ENCODE results near the gene FAM3A. TPM values are rescaled to one million over a fixed set of nuclear protein-coding genes. Genes with fewer than 3 reads are reported as not detected.

The FAM3A gene
- polyA plus RNA-seq, 1 of the 3 experiments (the other 2 are of a cell fraction) = 42.1 TPM

DNA sequence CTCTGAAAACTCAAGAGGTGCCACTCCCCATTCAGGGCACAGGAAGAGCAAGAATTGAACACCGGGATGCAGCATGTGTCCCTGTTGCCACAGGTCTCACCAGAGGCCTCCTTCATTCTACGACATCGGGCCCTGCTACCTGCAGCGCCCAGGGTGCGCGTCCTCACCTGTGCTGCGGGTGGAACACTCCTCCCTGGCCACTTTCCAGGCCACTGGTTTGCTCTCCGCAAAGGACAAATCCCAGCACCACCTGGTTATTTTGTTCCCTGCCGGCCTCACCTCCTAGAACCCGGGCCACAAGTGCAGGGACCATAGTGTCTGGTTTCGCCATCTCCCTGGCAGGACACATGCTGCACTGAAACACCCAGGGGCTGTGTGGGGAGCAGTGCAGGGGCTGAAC lies 14.3 kb upstream of the FAM3A start:
- no peaks in the 10 kb centered on the region for H3K9me3 ChIP-seq
- no peak for TF ChIP-seq FOSL2 (IDR thresholded peaks at IDR 0.05; ENCODE audit: borderline replicate concordance, low read depth)
- TF ChIP-seq RCOR1 (IDR thresholded peaks at IDR 0.05; ENCODE audit: low read length) = no peak
- no peak for TF ChIP-seq TCF12 (IDR thresholded peaks at IDR 0.05)
- no peak for TF ChIP-seq MEF2A (IDR thresholded peaks at IDR 0.05; ENCODE audit: borderline replicate concordance, low read depth)
- H3K27me3 ChIP-seq (ENCODE audit: insufficient read depth) = peaks cover 7% of the 10 kb centered on the region; the same call in 1 of the 2 replicates
- no peaks in the 10 kb centered on the region for H4K20me1 ChIP-seq (ENCODE audit: insufficient read depth)
- H3K27ac ChIP-seq (ENCODE audit: low read depth in 2 of 2, low read length in 1 of 2) = no peak overlapping the region
- no peaks in the 10 kb centered on the region for H3K9me2 ChIP-seq
- H3K4me1 ChIP-seq (ENCODE audit: control insufficient read depth in 1 of 2, insufficient read depth in 2 of 2, low read depth in 1 of 2, low read length in 1 of 2) = peaks cover 4 to 7% of the 10 kb centered on the region in 2 experiments; a peak in 2 of 4 replicates
- ChIA-PET POLR2A (no interaction called here), CTCF (interaction anchor here (1.3 kb wide), 1 partner anchor 131 kb away, joined by 3 read pairs; no protein-coding TSS in a partner anchor)
- H3K4me2 ChIP-seq = no peak overlapping the region
- no peak overlapping the region for H2AFZ ChIP-seq (ENCODE audit: low read depth)
- H3K36me3 ChIP-seq (replicated peaks in 1 of 2; ENCODE audit: control insufficient read depth in 1 of 2, insufficient read depth in 2 of 2, low read length in 1 of 2) = peaks cover 0 to 20% of the 10 kb centered on the region in 2 experiments
- no peaks in the 10 kb centered on the region for H3K79me2 ChIP-seq (ENCODE audit: insufficient read depth)
- H3F3A ChIP-seq (replicated peaks; ENCODE audit: insufficient read depth) = peaks cover 4% of the 10 kb centered on the region
- DNase-seq = no peak
- no peak overlapping the region for H3K4me3 ChIP-seq (ENCODE audit: low read depth in 2 of 2, low read length in 1 of 2)
- H3K9ac ChIP-seq = no peak overlapping the region
- 59% methylated on average over 11 of the region's 11 CpGs for WGBS (ENCODE audit: low lambda C conversion rate)

GRCh38 chrX:154529206-154529612 lies 13.2 kb upstream of the FAM3A start:
- no peak for DNase-seq
- WGBS (ENCODE audit: low lambda C conversion rate) = 36% methylated on average over 6 of the region's 6 CpGs

More at GRCh38 chrX:154529206-154529612, 13.2 kb upstream of the FAM3A start:
- Histone ChIP-seq H3K9ac (no peak overlapping the region), H3K4me1 (ENCODE audit: control insufficient read depth in 1 of 2, insufficient read depth in 2 of 2, low read depth in 1 of 2, low read length in 1 of 2) (peaks cover 3 to 4% of the 10 kb centered on the region in 2 experiments; a peak in 2 of 4 replicates), H2AFZ (ENCODE audit: low read depth) (no peak overlapping the region), H3K36me3 (replicated peaks in 1 of 2; ENCODE audit: control insufficient read depth in 1 of 2, insufficient read depth in 2 of 2, low read length in 1 of 2) (peaks cover 0 to 16% of the 10 kb centered on the region in 2 experiments), H3K9me3 (no peaks in the 10 kb centered on the region), H4K20me1 (ENCODE audit: insufficient read depth) (no peaks in the 10 kb centered on the region), H3K79me2 (ENCODE audit: insufficient read depth) (no peaks in the 10 kb centered on the region), H3K27me3 (ENCODE audit: insufficient read depth) (peaks cover 7% of the 10 kb centered on the region; the same call in 1 of the 2 replicates), H3K4me2 (no peak overlapping the region), H3K4me3 (ENCODE audit: low read depth in 2 of 2, low read length in 1 of 2) (no peak overlapping the region), H3F3A (replicated peaks; ENCODE audit: insufficient read depth) (peaks cover 4% of the 10 kb centered on the region), H3K27ac (ENCODE audit: low read depth in 2 of 2, low read length in 1 of 2) (no peak overlapping the region), H3K9me2 (no peaks in the 10 kb centered on the region)
- TF ChIP-seq CHD2 (IDR thresholded peaks at IDR 0.05; ENCODE audit: low read length, partially characterized antibody) (no peak), YY1 (IDR thresholded peaks at IDR 0.05; ENCODE audit: low read depth) (no peak), MXI1 (IDR thresholded peaks at IDR 0.05; ENCODE audit: low read depth, low read length) (no peak), MEF2A (IDR thresholded peaks at IDR 0.05; ENCODE audit: borderline replicate concordance, low read depth) (no peak), FOSL2 (IDR thresholded peaks at IDR 0.05; ENCODE audit: borderline replicate concordance, low read depth) (no peak), USF2 (IDR thresholded peaks at IDR 0.05; ENCODE audit: borderline replicate concordance, low read depth, low read length) (no peak), GATA2 (CRISPR knock-in tag; IDR thresholded peaks at IDR 0.05) (no peak), USF1 (IDR thresholded peaks at IDR 0.05; ENCODE audit: borderline replicate concordance, low read depth) (no peak), REST (IDR thresholded peaks at IDR 0.05; ENCODE audit: low read depth, low read length) (no peak), TAF1 (IDR thresholded peaks at IDR 0.05; ENCODE audit: borderline replicate concordance, low read depth, low read length) (no peak), RAD21 (IDR thresholded peaks at IDR 0.05; ENCODE audit: low read length) (no peak), SMC3 (IDR thresholded peaks at IDR 0.05; ENCODE audit: low read depth, low read length) (no peak), EP300 (IDR thresholded peaks at IDR 0.05; ENCODE audit: borderline replicate concordance in 1 of 2, low read depth in 1 of 2, low read length in 1 of 2) (no peak), MAX (IDR thresholded peaks at IDR 0.05; ENCODE audit: low read depth) (no peak), SIN3A (IDR thresholded peaks at IDR 0.05; ENCODE audit: borderline replicate concordance, low read depth, low read length) (no peak), NFIC (IDR thresholded peaks at IDR 0.05; ENCODE audit: borderline replicate concordance) (no peak)
- TF ChIP-seq, protein P1, sequence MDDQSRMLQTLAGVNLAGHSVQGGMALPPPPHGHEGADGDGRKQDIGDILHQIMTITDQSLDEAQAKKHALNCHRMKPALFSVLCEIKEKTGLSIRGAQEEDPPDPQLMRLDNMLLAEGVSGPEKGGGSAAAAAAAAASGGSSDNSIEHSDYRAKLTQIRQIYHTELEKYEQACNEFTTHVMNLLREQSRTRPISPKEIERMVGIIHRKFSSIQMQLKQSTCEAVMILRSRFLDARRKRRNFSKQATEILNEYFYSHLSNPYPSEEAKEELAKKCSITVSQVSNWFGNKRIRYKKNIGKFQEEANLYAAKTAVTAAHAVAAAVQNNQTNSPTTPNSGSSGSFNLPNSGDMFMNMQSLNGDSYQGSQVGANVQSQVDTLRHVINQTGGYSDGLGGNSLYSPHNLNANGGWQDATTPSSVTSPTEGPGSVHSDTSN (IDR thresholded peaks at IDR 0.05) = no peak
- POLR2A ChIA-PET = no interaction called here
- CTCF ChIA-PET = no interaction called here

Data from SK-N-SH (cell line).